Measurements from ENCODE around the gene SLC39A10.

DNA sequence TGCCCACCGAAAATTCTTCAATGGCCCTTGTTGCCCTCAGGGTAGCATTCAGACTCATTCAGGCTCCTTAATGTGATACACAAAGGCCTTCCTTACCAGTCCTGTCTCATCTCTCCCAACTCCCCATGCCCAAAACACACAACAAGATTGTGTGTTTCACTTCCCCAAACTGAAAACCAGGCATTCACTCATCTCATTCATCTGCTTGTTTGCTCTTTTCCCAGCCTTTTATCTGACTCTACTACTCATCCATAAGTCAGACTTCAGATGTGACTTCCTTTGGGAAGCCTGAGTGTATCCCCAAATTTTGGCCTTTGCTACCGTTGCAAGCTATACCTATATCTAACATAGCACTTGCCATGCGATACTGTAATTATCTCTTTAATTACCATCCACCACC is 9.7 kb upstream of the SLC39A10 start:
- TF ChIP-seq, protein P1, sequence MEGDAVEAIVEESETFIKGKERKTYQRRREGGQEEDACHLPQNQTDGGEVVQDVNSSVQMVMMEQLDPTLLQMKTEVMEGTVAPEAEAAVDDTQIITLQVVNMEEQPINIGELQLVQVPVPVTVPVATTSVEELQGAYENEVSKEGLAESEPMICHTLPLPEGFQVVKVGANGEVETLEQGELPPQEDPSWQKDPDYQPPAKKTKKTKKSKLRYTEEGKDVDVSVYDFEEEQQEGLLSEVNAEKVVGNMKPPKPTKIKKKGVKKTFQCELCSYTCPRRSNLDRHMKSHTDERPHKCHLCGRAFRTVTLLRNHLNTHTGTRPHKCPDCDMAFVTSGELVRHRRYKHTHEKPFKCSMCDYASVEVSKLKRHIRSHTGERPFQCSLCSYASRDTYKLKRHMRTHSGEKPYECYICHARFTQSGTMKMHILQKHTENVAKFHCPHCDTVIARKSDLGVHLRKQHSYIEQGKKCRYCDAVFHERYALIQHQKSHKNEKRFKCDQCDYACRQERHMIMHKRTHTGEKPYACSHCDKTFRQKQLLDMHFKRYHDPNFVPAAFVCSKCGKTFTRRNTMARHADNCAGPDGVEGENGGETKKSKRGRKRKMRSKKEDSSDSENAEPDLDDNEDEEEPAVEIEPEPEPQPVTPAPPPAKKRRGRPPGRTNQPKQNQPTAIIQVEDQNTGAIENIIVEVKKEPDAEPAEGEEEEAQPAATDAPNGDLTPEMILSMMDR (IDR thresholded peaks at IDR 0.05 in 4 of 5, conservative IDR thresholded peaks at IDR 0.05 in 1 of 5): no peak
- TF ChIP-seq POLR2A (IDR thresholded peaks at IDR 0.05): no peak
